Endodermal cell (in vitro differentiated cells): ENCODE data around the gene BUB1B. TPM values are rescaled to one million over a fixed set of nuclear protein-coding genes. Genes with fewer than 3 reads are reported as not detected.

ENCODE experiments used
- DNase-seq: peaks from one replicate; pipeline ENCODE4 v3.0.0-alpha.2; 2017
- H3K27ac ChIP-seq: 2 replicates; pipeline ENCODE4 v1.5.1; 2013; ENCODE audit warnings: mild to moderate bottlenecking, low read depth, low read length, moderate library complexity
- H3K27me3 ChIP-seq: 2 replicates; pipeline ENCODE4 v1.6.1; 2013; ENCODE audit warnings: mild to moderate bottlenecking, low read length, moderate library complexity; ENCODE audit not compliant: insufficient read depth, control insufficient read depth, poor library complexity, severe bottlenecking
- H3K36me3 ChIP-seq: 2 replicates; pipeline ENCODE4 v1.7.0; 2013; ENCODE audit warnings: mild to moderate bottlenecking, low read length, moderate library complexity; ENCODE audit not compliant: control insufficient read depth, insufficient read depth
- H3K4me1 ChIP-seq: one replicate; pipeline ENCODE4 v1.7.0; 2013; ENCODE audit warnings: low read length; ENCODE audit not compliant: control insufficient read depth, insufficient read depth
- H3K4me3 ChIP-seq: 2 replicates; pipeline ENCODE4 v1.5.1; 2013; ENCODE audit warnings: mild to moderate bottlenecking, low read length, moderate library complexity
- H3K9ac ChIP-seq: 2 replicates; pipeline ENCODE4 v1.6.1; 2013; ENCODE audit warnings: mild to moderate bottlenecking, low read length, moderate library complexity; ENCODE audit not compliant: poor library complexity, severe bottlenecking; ENCODE audit errors: extremely low read depth
- H3K9me3 ChIP-seq: 2 replicates; pipeline ENCODE4 v1.6.1; 2013; ENCODE audit warnings: mild to moderate bottlenecking, low read length, moderate library complexity; ENCODE audit not compliant: control insufficient read depth
- H3K27ac Mint-ChIP-seq: 2 replicates; pipeline ENCODE4 v1.8.0; 2020; ENCODE audit warnings: mixed read lengths
- H3K27me3 Mint-ChIP-seq: 2 replicates; pipeline ENCODE4 v1.8.0; 2021; ENCODE audit warnings: mild to moderate bottlenecking, mixed read lengths; ENCODE audit not compliant: insufficient read depth
- H3K36me3 Mint-ChIP-seq: 2 replicates; pipeline ENCODE4 v1.8.0; 2020; ENCODE audit warnings: low read depth, mixed read lengths
- H3K4me1 Mint-ChIP-seq: 2 replicates; pipeline ENCODE4 v1.8.0; 2020; ENCODE audit warnings: mixed read lengths
- H3K4me3 Mint-ChIP-seq: 2 replicates; pipeline ENCODE4 v1.8.0; 2020; ENCODE audit warnings: mild to moderate bottlenecking, moderate library complexity, mixed read lengths
- H3K9me3 Mint-ChIP-seq: 2 replicates; pipeline ENCODE4 v1.8.0; 2020; ENCODE audit warnings: mild to moderate bottlenecking, mixed read lengths
- CTCF ChIP-seq: fragments of 200-600 bp; sonication (generic); conservative IDR thresholded peaks from 2 replicates; pipeline ENCODE4 v1.5.0; 2021; ENCODE audit warnings: antibody characterized with exemption, mild to moderate bottlenecking
- WGBS, 2 experiments: methylation state at CpG; one replicate each; pipeline versions ENCODE4 v1.1.5 to v1.1.7; 2013; ENCODE audit warnings: missing lambda C conversion rate in 2 of 2, mixed read lengths in 1 of 2; ENCODE audit not compliant: insufficient coverage in 1 of 2, insufficient read length in 1 of 2; 5-methylcytosine and 5-hydroxymethylcytosine counted together
- total RNA-seq, 2 donors: library from RNA; stranded (reverse); fragmentation: NEBNext Ultra II Directional in 1 of 2; extraction: Animal tissue kit (Norgen Biotek cat#: 25700) in 1 of 2; gene quantifications; 2 replicates in 1 of 2; 3 replicates in 1 of 2; pipeline ENCODE4 v1.2.1, GENCODE V29; 2021

BUB1B gene
- total RNA-seq, 2 donors from 2014 or later, result 58.6 to 108 TPM

GRCh38 chr15:40155270-40155910, 5.5 kb upstream of the BUB1B start:
- 52 to 54% methylated on average over 4 of the region's 5 CpGs for WGBS, 2 experiments
- peak overlapping the region; percentile 68 for H3K27ac Mint-ChIP-seq
- no peaks in the 10 kb centered on the region for H3K4me1 ChIP-seq
- no peaks in the 10 kb centered on the region for H3K9me3 ChIP-seq
- H3K27ac ChIP-seq, result no peak overlapping the region
- DNase-seq, result peak; percentile 91
- no peak overlapping the region for H3K4me3 ChIP-seq
- no peaks in the 10 kb centered on the region for H3K36me3 ChIP-seq
- H3K36me3 Mint-ChIP-seq, result no peaks in the 10 kb centered on the region
- TF ChIP-seq CTCF, result no peak
- no peaks in the 10 kb centered on the region for H3K9me3 Mint-ChIP-seq
- no peak overlapping the region for H3K4me3 Mint-ChIP-seq
- no peaks in the 10 kb centered on the region for H3K27me3 Mint-ChIP-seq
- H3K9ac ChIP-seq, result no peak overlapping the region
- no peaks in the 10 kb centered on the region for H3K27me3 ChIP-seq
- peaks cover 20% of the 10 kb centered on the region for H3K4me1 Mint-ChIP-seq

GRCh38 chr15:40157778-40158447, 3.0 kb upstream of the BUB1B start:
- H3K27ac Mint-ChIP-seq, result no peak overlapping the region

GRCh38 chr15:40160021-40160420, 848 bp upstream of the BUB1B start:
- H3K4me1 Mint-ChIP-seq, result peaks cover 15% of the 10 kb centered on the region
- peaks cover 4% of the 10 kb centered on the region for H3K4me1 ChIP-seq
- no peak overlapping the region for H3K27ac Mint-ChIP-seq
- H3K27me3 Mint-ChIP-seq, result no peaks in the 10 kb centered on the region
- H3K36me3 Mint-ChIP-seq, result peaks cover 6% of the 10 kb centered on the region
- H3K27me3 ChIP-seq, result no peaks in the 10 kb centered on the region
- H3K9me3 ChIP-seq, result no peaks in the 10 kb centered on the region
- no peak for DNase-seq
- no peak overlapping the region for H3K9ac ChIP-seq
- TF ChIP-seq CTCF, result no peak
- H3K9me3 Mint-ChIP-seq, result no peaks in the 10 kb centered on the region
- WGBS, 2 experiments, result 95 to 100% methylated on average over 1 to 3 of the region's 3 CpGs
- no peak overlapping the region for H3K4me3 Mint-ChIP-seq
- H3K27ac ChIP-seq, result no peak overlapping the region
- peak overlapping the region; percentile 99 for H3K4me3 ChIP-seq
- H3K36me3 ChIP-seq, result peaks cover 13% of the 10 kb centered on the region

More at GRCh38 chr15:40157778-40158447, 3.0 kb upstream of the BUB1B start:
- Histone ChIP-seq H3K4me3 (no peak overlapping the region), H3K9me3 (no peaks in the 10 kb centered on the region), H3K4me1 (peaks cover 4% of the 10 kb centered on the region), H3K36me3 (no peaks in the 10 kb centered on the region), H3K27me3 (no peaks in the 10 kb centered on the region), H3K9ac (no peak overlapping the region), H3K27ac (no peak overlapping the region)
- no peak overlapping the region for H3K4me3 Mint-ChIP-seq
- WGBS, 2 experiments, result 92 to 100% methylated on average over 5 to 7 of the region's 7 CpGs
- H3K27me3 Mint-ChIP-seq, result no peaks in the 10 kb centered on the region
- no peaks in the 10 kb centered on the region for H3K36me3 Mint-ChIP-seq
- no peak for TF ChIP-seq CTCF
- peaks cover 20% of the 10 kb centered on the region for H3K4me1 Mint-ChIP-seq
- DNase-seq, result no peak
- H3K9me3 Mint-ChIP-seq, result no peaks in the 10 kb centered on the region
